Fibroblast of mammary gland (primary cell): ENCODE measurements around the gene PPARA.

Experiments used
- DNase-seq: peaks from one replicate; pipeline ENCODE4 v3.0.0-alpha.2; 2010; ENCODE audit warnings: low read depth
- H3K4me3 ChIP-seq: 2 replicates; pipeline ENCODE4 v1.5.1; 2011; ENCODE audit warnings: low read depth, mild to moderate bottlenecking, low read length, moderate library complexity; ENCODE audit not compliant: control insufficient read depth
- CTCF ChIP-seq: conservative IDR thresholded peaks from 2 replicates; pipeline ENCODE4 v1.5.1; 2011; ENCODE audit warnings: low read depth, low read length, inconsistent platforms; ENCODE audit not compliant: control insufficient read depth, insufficient read depth

PPARA gene

GRCh38 chr22:46269564-46269963, 119.2 kb downstream of the PPARA start:
- TF ChIP-seq CTCF: no peak
- no peak for DNase-seq
- H3K4me3 ChIP-seq: no peak overlapping the region

- no peak overlapping the region for H3K4me3 ChIP-seq
- no peak for TF ChIP-seq CTCF
- DNase-seq: no peak
These were observed 121.9 kb downstream of the PPARA start for GRCh38 chr22:46272196-46272595.

GRCh38 chr22:46272762-46273431, 122.6 kb downstream of the PPARA start:
- DNase-seq: no peak
- no peak for TF ChIP-seq CTCF
- H3K4me3 ChIP-seq: no peak overlapping the region

GRCh38 chr22:46273432-46274148, 123.3 kb downstream of the PPARA start:
- no peak overlapping the region for H3K4me3 ChIP-seq
- DNase-seq: no peak
- TF ChIP-seq CTCF: no peak

- no peak for DNase-seq
- H3K4me3 ChIP-seq: no peak overlapping the region
- no peak for TF ChIP-seq CTCF
These were observed 124.1 kb downstream of the PPARA start for GRCh38 chr22:46274381-46274780.

GRCh38 chr22:46275455-46276122, 125.3 kb downstream of the PPARA start:
- no peak overlapping the region for H3K4me3 ChIP-seq
- TF ChIP-seq CTCF: no peak
- DNase-seq: no peak
